Ishikawa (cell line): ENCODE measurements around the gene TIMM29.

Experiments
- CEBPB ChIP-seq: IDR thresholded peaks from 2 replicates; pipeline ENCODE4 v1.6.1; 2012
- CREB1 ChIP-seq: IDR thresholded peaks from 2 replicates; pipeline ENCODE4 v1.6.1; 2012; ENCODE audit warnings: low read depth
- EGR1 ChIP-seq: IDR thresholded peaks from 2 replicates; pipeline ENCODE4 v1.6.1; 2012
- EP300 ChIP-seq: IDR thresholded peaks from 2 replicates; pipeline ENCODE4 v1.6.1; 2012; ENCODE audit warnings: borderline replicate concordance
- FOXM1 ChIP-seq: IDR thresholded peaks from 2 replicates; pipeline ENCODE4 v1.6.1; 2012; ENCODE audit warnings: low read depth, borderline replicate concordance
- NFIC ChIP-seq: IDR thresholded peaks from 2 replicates; pipeline ENCODE4 v1.6.1; 2012
- RAD21 ChIP-seq: IDR thresholded peaks from 2 replicates; pipeline ENCODE4 v1.6.1; 2012; ENCODE audit warnings: low read depth
- REST ChIP-seq: IDR thresholded peaks from 2 replicates; pipeline ENCODE4 v1.6.1; 2012; ENCODE audit warnings: low read depth, mild to moderate bottlenecking
- TAF1 ChIP-seq: IDR thresholded peaks from 2 replicates; pipeline ENCODE4 v1.6.1; 2012; ENCODE audit warnings: low read depth, mild to moderate bottlenecking
- TCF12 ChIP-seq: IDR thresholded peaks from 2 replicates; pipeline ENCODE4 v1.6.1; 2012; ENCODE audit warnings: low read depth
- TEAD4 ChIP-seq: IDR thresholded peaks from 2 replicates; pipeline ENCODE4 v1.6.1; 2012
- YY1 ChIP-seq: IDR thresholded peaks from 2 replicates; pipeline ENCODE4 v1.6.1; 2012; ENCODE audit warnings: low read depth
- ZBTB7A ChIP-seq: IDR thresholded peaks from 2 replicates; pipeline ENCODE4 v1.6.1; 2012; ENCODE audit warnings: low read depth
- TF ChIP-seq, protein P1 (sequence below): IDR thresholded peaks from 2 replicates; pipeline ENCODE4 v1.6.1; 2012
- TF ChIP-seq, protein P2 (sequence below): IDR thresholded peaks from 2 replicates; pipeline ENCODE4 v1.6.1; 2012

TIMM29 gene

DNA sequence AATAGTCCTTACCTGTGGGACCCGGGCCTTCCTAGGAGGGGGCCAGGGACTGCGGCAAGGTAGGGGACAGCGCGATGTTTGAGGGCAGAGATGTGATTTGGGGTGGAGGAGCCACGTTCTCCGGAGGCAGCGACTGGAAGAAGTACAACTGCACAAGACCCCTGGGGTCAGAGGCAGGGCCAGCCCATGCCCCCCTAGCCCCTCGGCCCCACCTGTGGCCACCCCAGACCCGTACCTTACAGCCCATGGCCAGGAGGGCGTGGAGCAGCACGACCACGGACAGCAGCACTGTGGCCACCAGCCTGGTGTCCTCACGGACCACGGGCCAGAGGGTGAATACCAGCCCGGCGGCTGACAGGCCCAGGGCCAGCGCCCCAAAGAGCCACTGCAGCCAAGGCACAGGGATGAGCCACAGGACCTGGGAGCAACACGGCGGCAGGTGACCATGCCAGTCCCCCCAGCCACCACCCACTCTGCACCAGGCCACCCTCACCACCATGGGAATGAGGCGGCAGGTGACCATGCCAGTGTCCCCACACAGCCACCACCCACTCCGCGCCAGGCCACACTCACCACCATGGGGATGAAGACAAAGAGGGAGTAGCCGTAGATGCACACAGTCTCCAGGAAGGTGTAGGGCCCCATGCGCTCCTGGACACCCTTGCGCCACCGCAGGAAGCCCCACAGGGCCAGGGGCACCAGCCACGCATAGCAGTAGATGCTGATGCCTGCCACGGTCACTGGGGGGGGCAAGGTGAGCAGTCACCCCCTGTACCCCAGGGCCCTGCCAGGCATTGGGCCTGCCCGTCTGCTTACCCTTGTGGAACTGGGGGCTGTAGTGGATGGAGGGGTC, 5.1 kb upstream of the TIMM29 start:
- TF ChIP-seq, protein P1, sequence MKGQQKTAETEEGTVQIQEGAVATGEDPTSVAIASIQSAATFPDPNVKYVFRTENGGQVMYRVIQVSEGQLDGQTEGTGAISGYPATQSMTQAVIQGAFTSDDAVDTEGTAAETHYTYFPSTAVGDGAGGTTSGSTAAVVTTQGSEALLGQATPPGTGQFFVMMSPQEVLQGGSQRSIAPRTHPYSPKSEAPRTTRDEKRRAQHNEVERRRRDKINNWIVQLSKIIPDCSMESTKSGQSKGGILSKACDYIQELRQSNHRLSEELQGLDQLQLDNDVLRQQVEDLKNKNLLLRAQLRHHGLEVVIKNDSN = no peak
- no peak for TF ChIP-seq TEAD4
- no peak for TF ChIP-seq EGR1

DNA sequence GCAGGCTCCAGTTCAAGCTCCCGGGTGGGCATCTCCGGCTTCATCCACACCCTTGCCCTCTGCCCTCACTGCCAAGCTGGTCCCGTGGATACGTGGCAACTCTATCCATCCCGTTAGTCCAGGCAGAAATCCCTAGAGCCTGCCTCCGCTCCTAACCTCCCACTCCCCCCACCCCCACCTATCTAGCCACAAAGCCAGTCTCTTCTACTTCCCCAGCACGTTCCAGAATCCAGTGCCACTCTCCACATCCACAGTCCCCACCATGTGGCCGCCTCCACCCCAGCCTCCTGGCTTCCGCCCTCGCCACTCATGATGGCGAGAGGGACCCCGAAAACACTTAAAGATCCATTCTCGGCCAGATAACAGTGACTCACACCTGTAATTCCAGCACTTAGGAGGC, 4.0 kb upstream of the TIMM29 start:
- TF ChIP-seq TAF1 (no peak), NFIC (no peak), EP300 (no peak), YY1 (no peak), CEBPB (no peak), TEAD4 (no peak), ZBTB7A (no peak), FOXM1 (no peak), REST (no peak), CREB1 (no peak), TCF12 (no peak)
- TF ChIP-seq, protein P1 = no peak
- TF ChIP-seq, protein P2, sequence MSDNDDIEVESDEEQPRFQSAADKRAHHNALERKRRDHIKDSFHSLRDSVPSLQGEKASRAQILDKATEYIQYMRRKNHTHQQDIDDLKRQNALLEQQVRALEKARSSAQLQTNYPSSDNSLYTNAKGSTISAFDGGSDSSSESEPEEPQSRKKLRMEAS = no peak

DNA sequence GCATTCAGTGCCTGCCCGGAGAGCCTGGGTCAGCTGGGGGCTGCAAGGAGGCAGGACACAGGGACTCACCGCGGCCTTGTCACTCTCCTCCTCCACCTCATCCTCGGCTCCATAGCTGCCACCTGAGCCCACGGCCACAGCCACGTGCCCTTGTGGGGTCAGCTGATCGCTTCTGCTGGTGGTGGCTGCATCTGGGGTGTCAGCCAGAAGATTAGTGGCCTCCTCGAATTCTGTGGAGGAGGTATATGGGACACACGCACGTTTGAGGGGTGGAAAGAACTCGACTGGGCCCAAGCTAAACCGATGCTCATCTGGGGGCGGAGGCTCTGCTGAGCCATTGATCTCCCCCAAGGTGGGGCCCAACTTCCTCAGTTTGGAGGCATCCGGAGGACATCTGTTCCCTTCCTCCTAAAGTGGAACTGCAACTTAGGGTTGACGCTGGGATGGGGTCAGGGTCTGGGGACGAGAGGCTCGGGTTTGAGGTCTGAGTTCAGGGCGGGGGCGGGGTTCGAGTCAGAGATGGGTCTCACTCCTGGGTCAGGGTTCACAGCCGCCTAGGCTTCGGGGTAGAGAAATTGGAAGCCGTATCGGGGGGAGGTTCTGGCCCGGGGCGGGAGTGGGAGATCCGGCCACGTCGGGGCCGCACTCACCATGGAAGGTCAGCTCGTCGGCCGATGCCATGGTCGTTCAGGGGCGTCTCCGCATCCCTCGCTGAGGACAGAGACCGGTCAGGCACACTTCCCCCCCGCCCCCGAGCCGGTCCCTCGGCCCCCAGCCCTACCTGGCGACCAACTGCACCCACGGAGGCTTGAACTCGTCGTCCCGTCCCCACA, 665 bp upstream of the TIMM29 start:
- TF ChIP-seq, protein P1 = peak; percentile 72
- TF ChIP-seq NFIC = no peak
- TF ChIP-seq, protein P2 = peak; percentile 37; the same call in 1 of the 2 replicates

DNA sequence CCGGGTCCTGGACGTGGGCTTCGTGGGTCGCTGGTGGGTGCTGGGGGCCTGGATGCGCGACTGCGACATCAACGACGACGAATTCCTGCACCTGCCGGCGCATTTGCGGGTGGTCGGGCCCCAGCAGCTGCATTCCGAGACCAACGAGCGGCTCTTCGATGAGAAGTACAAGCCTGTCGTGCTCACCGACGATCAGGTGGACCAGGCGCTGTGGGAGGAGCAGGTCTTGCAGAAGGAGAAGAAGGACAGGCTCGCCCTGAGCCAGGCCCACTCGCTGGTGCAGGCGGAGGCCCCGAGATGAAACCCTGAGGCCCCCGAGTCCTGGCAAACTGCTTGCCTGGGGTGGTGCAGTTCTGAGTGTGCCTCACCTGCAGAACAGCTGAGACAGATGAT, 787 bp downstream of the TIMM29 start:
- TF ChIP-seq REST = no peak
- no peak for TF ChIP-seq TCF12
- TF ChIP-seq, protein P2 = no peak
- no peak for TF ChIP-seq TAF1
- no peak for TF ChIP-seq EP300
- no peak for TF ChIP-seq TEAD4
- TF ChIP-seq RAD21 = no peak
- no peak for TF ChIP-seq CEBPB
- TF ChIP-seq, protein P1 = no peak
- TF ChIP-seq ZBTB7A = no peak
- TF ChIP-seq FOXM1 = no peak
- TF ChIP-seq NFIC = no peak
- no peak for TF ChIP-seq EGR1
- TF ChIP-seq YY1 = no peak
